ENCODE data around the gene BUD23.

- TF ChIP-seq, protein P1, sequence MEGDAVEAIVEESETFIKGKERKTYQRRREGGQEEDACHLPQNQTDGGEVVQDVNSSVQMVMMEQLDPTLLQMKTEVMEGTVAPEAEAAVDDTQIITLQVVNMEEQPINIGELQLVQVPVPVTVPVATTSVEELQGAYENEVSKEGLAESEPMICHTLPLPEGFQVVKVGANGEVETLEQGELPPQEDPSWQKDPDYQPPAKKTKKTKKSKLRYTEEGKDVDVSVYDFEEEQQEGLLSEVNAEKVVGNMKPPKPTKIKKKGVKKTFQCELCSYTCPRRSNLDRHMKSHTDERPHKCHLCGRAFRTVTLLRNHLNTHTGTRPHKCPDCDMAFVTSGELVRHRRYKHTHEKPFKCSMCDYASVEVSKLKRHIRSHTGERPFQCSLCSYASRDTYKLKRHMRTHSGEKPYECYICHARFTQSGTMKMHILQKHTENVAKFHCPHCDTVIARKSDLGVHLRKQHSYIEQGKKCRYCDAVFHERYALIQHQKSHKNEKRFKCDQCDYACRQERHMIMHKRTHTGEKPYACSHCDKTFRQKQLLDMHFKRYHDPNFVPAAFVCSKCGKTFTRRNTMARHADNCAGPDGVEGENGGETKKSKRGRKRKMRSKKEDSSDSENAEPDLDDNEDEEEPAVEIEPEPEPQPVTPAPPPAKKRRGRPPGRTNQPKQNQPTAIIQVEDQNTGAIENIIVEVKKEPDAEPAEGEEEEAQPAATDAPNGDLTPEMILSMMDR (IDR thresholded peaks at IDR 0.05) = no peak
- TF ChIP-seq POLR2A (IDR thresholded peaks at IDR 0.05) = no peak
Observed at GRCh38 chr7:73652541-73652949, 30.9 kb upstream of the BUD23 start.

Data from heart left ventricle (tissue), 13 donors.